Ectodermal cell (in vitro differentiated cells): ENCODE data around the gene DDRGK1.
"Not testable (repeated sequence)": the region's sequence is repeated elsewhere in the genome, so short reads cannot be mapped to it uniquely, and the experiment has no call there.

Experiments
- H3K27ac ChIP-seq: 2 replicates; pipeline ENCODE4 v1.7.0; 2013; ENCODE audit warnings: mild to moderate bottlenecking, low read depth, low read length; ENCODE audit not compliant: insufficient read depth, poor library complexity, severe bottlenecking
- H3K27me3 ChIP-seq: 2 replicates; pipeline ENCODE4 v1.7.0; 2013; ENCODE audit warnings: mild to moderate bottlenecking, low read length; ENCODE audit not compliant: insufficient read depth, control insufficient read depth, poor library complexity, severe bottlenecking
- H3K36me3 ChIP-seq: one replicate; pipeline ENCODE4 v1.7.0; 2013; ENCODE audit warnings: low read length; ENCODE audit not compliant: control insufficient read depth, insufficient read depth
- H3K4me1 ChIP-seq: one replicate; pipeline ENCODE4 v1.7.0; 2013; ENCODE audit warnings: low read length; ENCODE audit not compliant: control insufficient read depth, insufficient read depth
- H3K4me3 ChIP-seq: 2 replicates; pipeline ENCODE4 v1.7.0; 2013; ENCODE audit warnings: low read depth, low read length, control low read depth; ENCODE audit not compliant: insufficient read depth
- H3K9me3 ChIP-seq: 2 replicates; pipeline ENCODE4 v1.7.0; 2013; ENCODE audit warnings: mild to moderate bottlenecking, low read length, moderate library complexity; ENCODE audit not compliant: control insufficient read depth
- WGBS, 2 experiments: methylation state at CpG; one replicate each; pipeline ENCODE4 v1.1.7; 2013; ENCODE audit warnings: missing lambda C conversion rate in 2 of 2; 5-methylcytosine and 5-hydroxymethylcytosine counted together

Gene DDRGK1

GRCh38 chr20:3152057-3152644 is 52.3 kb downstream of the DDRGK1 start:
- 90 to 95% methylated on average over 10 of the region's 10 CpGs for WGBS, 2 experiments
- H3K27me3 ChIP-seq = not testable (repeated sequence)

GRCh38 chr20:3150908-3151307 is 53.6 kb downstream of the DDRGK1 start:
- Histone ChIP-seq H3K36me3 (peaks cover 11% of the 10 kb centered on the region), H3K27me3 (no peaks in the 10 kb centered on the region), H3K27ac (no peak overlapping the region), H3K4me3 (no peak overlapping the region), H3K9me3 (no peaks in the 10 kb centered on the region), H3K4me1 (no peaks in the 10 kb centered on the region)

More at GRCh38 chr20:3152057-3152644, 52.3 kb downstream of the DDRGK1 start:
- not testable (repeated sequence) for H3K4me1 ChIP-seq, H3K4me3 ChIP-seq, H3K9me3 ChIP-seq, H3K27ac ChIP-seq
- H3K36me3 ChIP-seq = peaks cover 11% of the 10 kb centered on the region

- 94 to 97% methylated on average over 10 of the region's 10 CpGs for WGBS, 2 experiments
- Histone ChIP-seq H3K27ac (no peak overlapping the region), H3K36me3 (peaks cover 11% of the 10 kb centered on the region), H3K27me3 (no peaks in the 10 kb centered on the region), H3K4me1 (no peaks in the 10 kb centered on the region), H3K9me3 (no peaks in the 10 kb centered on the region), H3K4me3 (no peak overlapping the region)
Observed at GRCh38 chr20:3146732-3147341, 57.6 kb downstream of the DDRGK1 start.

GRCh38 chr20:3141757-3142156 is 62.7 kb downstream of the DDRGK1 start:
- 94 to 96% methylated on average over 3 of the region's 3 CpGs for WGBS, 2 experiments
- H3K27ac ChIP-seq = no peak overlapping the region
- no peaks in the 10 kb centered on the region for H3K9me3 ChIP-seq
- no peak overlapping the region for H3K4me3 ChIP-seq
- no peaks in the 10 kb centered on the region for H3K36me3 ChIP-seq
- H3K27me3 ChIP-seq = no peaks in the 10 kb centered on the region
- H3K4me1 ChIP-seq = no peaks in the 10 kb centered on the region
